Measurements from ENCODE around the gene OR8G1. TPM values are rescaled to one million over a fixed set of nuclear protein-coding genes. Genes with fewer than 3 reads are reported as not detected.

OR8G1 gene
- total and polyA plus RNA-seq, 2 of the 8 experiments (the other 6 are each of a cell fraction or from before 2014, with no cell fraction given): not detected

- TF ChIP-seq CBX8 (IDR thresholded peaks at IDR 0.05; ENCODE audit: borderline replicate concordance, low read depth, low read length): no peak
- TF ChIP-seq TCF12 (IDR thresholded peaks at IDR 0.05; ENCODE audit: low read depth, low read length): no peak
These were observed 15.4 kb upstream of the OR8G1 start (continued) for GRCh38 chr11:124225471-124225870.

Data from H1 (cell line).